Panc1 (cell line): ENCODE data around the gene LONP1.

Experiments used
- POLR2AphosphoS5 ChIP-seq: IDR thresholded peaks from 2 replicates; pipeline ENCODE4 v1.6.1; 2012; ENCODE audit warnings: mild to moderate bottlenecking, low read depth, low read length, moderate library complexity
- TF ChIP-seq, protein P1 (sequence below): fragments of 450-650 bp; IDR thresholded peaks from 2 replicates; pipeline ENCODE4 v1.5.1; 2017; ENCODE audit warnings: mild to moderate bottlenecking
- TF ChIP-seq, protein P2 (sequence below), 2 experiments: IDR thresholded peaks; 2 replicates each; pipeline ENCODE4 v1.6.1; 2011 to 2012; ENCODE audit warnings: low read depth in 2 of 2, control low read depth in 1 of 2, low read length in 1 of 2, mild to moderate bottlenecking in 1 of 2, moderate library complexity in 1 of 2; ENCODE audit not compliant: insufficient read depth in 1 of 2

DNA sequence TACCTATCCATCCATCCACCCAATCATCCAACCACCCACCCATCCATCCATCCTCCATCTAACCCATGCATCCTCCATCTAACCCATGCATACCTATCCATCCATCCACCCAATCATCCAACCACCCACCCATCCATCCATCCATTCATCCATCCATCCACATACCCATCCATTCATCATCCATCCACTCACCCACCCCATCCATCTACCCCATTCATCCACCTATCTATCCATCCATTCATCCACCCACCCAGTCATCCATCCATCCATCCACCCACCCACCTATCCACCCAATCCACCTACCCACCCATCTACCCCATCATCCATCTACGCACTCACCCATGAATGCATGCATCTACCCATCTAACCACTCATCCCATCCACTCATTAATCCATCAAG lies 46.2 kb downstream of the LONP1 start:
- TF ChIP-seq POLR2AphosphoS5 = no peak
- TF ChIP-seq, protein P1, sequence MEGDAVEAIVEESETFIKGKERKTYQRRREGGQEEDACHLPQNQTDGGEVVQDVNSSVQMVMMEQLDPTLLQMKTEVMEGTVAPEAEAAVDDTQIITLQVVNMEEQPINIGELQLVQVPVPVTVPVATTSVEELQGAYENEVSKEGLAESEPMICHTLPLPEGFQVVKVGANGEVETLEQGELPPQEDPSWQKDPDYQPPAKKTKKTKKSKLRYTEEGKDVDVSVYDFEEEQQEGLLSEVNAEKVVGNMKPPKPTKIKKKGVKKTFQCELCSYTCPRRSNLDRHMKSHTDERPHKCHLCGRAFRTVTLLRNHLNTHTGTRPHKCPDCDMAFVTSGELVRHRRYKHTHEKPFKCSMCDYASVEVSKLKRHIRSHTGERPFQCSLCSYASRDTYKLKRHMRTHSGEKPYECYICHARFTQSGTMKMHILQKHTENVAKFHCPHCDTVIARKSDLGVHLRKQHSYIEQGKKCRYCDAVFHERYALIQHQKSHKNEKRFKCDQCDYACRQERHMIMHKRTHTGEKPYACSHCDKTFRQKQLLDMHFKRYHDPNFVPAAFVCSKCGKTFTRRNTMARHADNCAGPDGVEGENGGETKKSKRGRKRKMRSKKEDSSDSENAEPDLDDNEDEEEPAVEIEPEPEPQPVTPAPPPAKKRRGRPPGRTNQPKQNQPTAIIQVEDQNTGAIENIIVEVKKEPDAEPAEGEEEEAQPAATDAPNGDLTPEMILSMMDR = no peak
- TF ChIP-seq, protein P2, sequence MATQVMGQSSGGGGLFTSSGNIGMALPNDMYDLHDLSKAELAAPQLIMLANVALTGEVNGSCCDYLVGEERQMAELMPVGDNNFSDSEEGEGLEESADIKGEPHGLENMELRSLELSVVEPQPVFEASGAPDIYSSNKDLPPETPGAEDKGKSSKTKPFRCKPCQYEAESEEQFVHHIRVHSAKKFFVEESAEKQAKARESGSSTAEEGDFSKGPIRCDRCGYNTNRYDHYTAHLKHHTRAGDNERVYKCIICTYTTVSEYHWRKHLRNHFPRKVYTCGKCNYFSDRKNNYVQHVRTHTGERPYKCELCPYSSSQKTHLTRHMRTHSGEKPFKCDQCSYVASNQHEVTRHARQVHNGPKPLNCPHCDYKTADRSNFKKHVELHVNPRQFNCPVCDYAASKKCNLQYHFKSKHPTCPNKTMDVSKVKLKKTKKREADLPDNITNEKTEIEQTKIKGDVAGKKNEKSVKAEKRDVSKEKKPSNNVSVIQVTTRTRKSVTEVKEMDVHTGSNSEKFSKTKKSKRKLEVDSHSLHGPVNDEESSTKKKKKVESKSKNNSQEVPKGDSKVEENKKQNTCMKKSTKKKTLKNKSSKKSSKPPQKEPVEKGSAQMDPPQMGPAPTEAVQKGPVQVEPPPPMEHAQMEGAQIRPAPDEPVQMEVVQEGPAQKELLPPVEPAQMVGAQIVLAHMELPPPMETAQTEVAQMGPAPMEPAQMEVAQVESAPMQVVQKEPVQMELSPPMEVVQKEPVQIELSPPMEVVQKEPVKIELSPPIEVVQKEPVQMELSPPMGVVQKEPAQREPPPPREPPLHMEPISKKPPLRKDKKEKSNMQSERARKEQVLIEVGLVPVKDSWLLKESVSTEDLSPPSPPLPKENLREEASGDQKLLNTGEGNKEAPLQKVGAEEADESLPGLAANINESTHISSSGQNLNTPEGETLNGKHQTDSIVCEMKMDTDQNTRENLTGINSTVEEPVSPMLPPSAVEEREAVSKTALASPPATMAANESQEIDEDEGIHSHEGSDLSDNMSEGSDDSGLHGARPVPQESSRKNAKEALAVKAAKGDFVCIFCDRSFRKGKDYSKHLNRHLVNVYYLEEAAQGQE (IDR thresholded peaks at IDR 0.05; ENCODE audit: insufficient read depth in 1 of 2, low read depth in 2 of 2, low read length in 1 of 2) = no peak
